Measurements from ENCODE around the gene ALK. TPM values are rescaled to one million over a fixed set of nuclear protein-coding genes. Genes with fewer than 3 reads are reported as not detected.

ALK gene
- total and polyA plus RNA-seq, 2 donors (not counting 1 experiment from before 2014, with no cell fraction given) = under 0.01 to 0.02 TPM

GRCh38 chr2:29240601-29241000, 680.8 kb downstream of the ALK start:
- no peak for DNase-seq (ENCODE audit: low read depth in 2 of 2)
- TF ChIP-seq CTCF (conservative IDR thresholded peaks at IDR 0.05 in 1 of 2, IDR thresholded peaks at IDR 0.05 in 1 of 2; ENCODE audit: low read depth in 1 of 2, low read length in 2 of 2) (no peak), EZH2 (IDR thresholded peaks at IDR 0.05; ENCODE audit: low read length, missing control alignments) (no peak)
- H3K4me1 ChIP-seq (ENCODE audit: control insufficient read depth, extremely low read depth, insufficient read depth, low read length) = no peaks in the 10 kb centered on the region
- peaks cover 4% of the 10 kb centered on the region for H3K27me3 ChIP-seq (ENCODE audit: control insufficient read depth, insufficient read depth, low read length)
- H3K4me3 ChIP-seq (replicated peaks in 1 of 4; ENCODE audit: control extremely low read depth in 1 of 4, insufficient read depth in 1 of 4, low read depth in 3 of 4, low read length in 4 of 4) = no peak overlapping the region
- no peaks in the 10 kb centered on the region for H3K9me3 ChIP-seq (ENCODE audit: control insufficient read depth, insufficient read depth, low read depth, low read length)
- H3K36me3 ChIP-seq (ENCODE audit: control insufficient read depth, insufficient read depth, low read length) = no peaks in the 10 kb centered on the region
- no peak overlapping the region for H3K27ac ChIP-seq (ENCODE audit: insufficient read depth, low read length)
- no peaks in the 10 kb centered on the region for H4K20me1 ChIP-seq (ENCODE audit: control insufficient read depth, extremely low read depth, insufficient read depth, low read length)
- no peaks in the 10 kb centered on the region for H3K79me2 ChIP-seq (ENCODE audit: control insufficient read depth, insufficient read depth, low read length)
- H3K9ac ChIP-seq (ENCODE audit: insufficient read depth, low read length) = no peak overlapping the region
- no peak overlapping the region for H2AFZ ChIP-seq (ENCODE audit: low read length)
- no peak overlapping the region for H3K4me2 ChIP-seq (ENCODE audit: extremely low read depth, insufficient read depth, low read length)

- DNase-seq (ENCODE audit: low read depth in 2 of 2) = no peak
- Histone ChIP-seq H4K20me1 (ENCODE audit: control insufficient read depth, extremely low read depth, insufficient read depth, low read length) (no peaks in the 10 kb centered on the region), H3K27me3 (ENCODE audit: control insufficient read depth, insufficient read depth, low read length) (peaks cover 5% of the 10 kb centered on the region), H3K9ac (ENCODE audit: insufficient read depth, low read length) (no peak overlapping the region), H2AFZ (ENCODE audit: low read length) (no peak overlapping the region), H3K4me1 (ENCODE audit: control insufficient read depth, extremely low read depth, insufficient read depth, low read length) (no peaks in the 10 kb centered on the region), H3K79me2 (ENCODE audit: control insufficient read depth, insufficient read depth, low read length) (no peaks in the 10 kb centered on the region), H3K4me2 (ENCODE audit: extremely low read depth, insufficient read depth, low read length) (no peak overlapping the region), H3K27ac (ENCODE audit: insufficient read depth, low read length) (no peak overlapping the region), H3K9me3 (ENCODE audit: control insufficient read depth, insufficient read depth, low read depth, low read length) (no peaks in the 10 kb centered on the region), H3K4me3 (replicated peaks in 1 of 4; ENCODE audit: control extremely low read depth in 1 of 4, insufficient read depth in 1 of 4, low read depth in 3 of 4, low read length in 4 of 4) (no peak overlapping the region), H3K36me3 (ENCODE audit: control insufficient read depth, insufficient read depth, low read length) (no peaks in the 10 kb centered on the region)
- TF ChIP-seq CTCF (conservative IDR thresholded peaks at IDR 0.05 in 1 of 2, IDR thresholded peaks at IDR 0.05 in 1 of 2; ENCODE audit: low read depth in 1 of 2, low read length in 2 of 2) (no peak), EZH2 (IDR thresholded peaks at IDR 0.05; ENCODE audit: low read length, missing control alignments) (no peak)
Measured at GRCh38 chr2:29239209-29239960, 682.0 kb downstream of the ALK start.

GRCh38 chr2:29238497-29238896, 682.9 kb downstream of the ALK start:
- Histone ChIP-seq H3K4me3 (replicated peaks in 1 of 4; ENCODE audit: control extremely low read depth in 1 of 4, insufficient read depth in 1 of 4, low read depth in 3 of 4, low read length in 4 of 4) (no peak overlapping the region), H3K9me3 (ENCODE audit: control insufficient read depth, insufficient read depth, low read depth, low read length) (no peaks in the 10 kb centered on the region)
- peak; percentile 56 to 66 for TF ChIP-seq CTCF (conservative IDR thresholded peaks at IDR 0.05 in 1 of 2, IDR thresholded peaks at IDR 0.05 in 1 of 2; ENCODE audit: low read depth in 1 of 2, low read length in 2 of 2)
- no peak for TF ChIP-seq EZH2 (IDR thresholded peaks at IDR 0.05; ENCODE audit: low read length, missing control alignments)

More at GRCh38 chr2:29238497-29238896, 682.9 kb downstream of the ALK start:
- Histone ChIP-seq H3K36me3 (ENCODE audit: control insufficient read depth, insufficient read depth, low read length) (no peaks in the 10 kb centered on the region), H3K4me1 (ENCODE audit: control insufficient read depth, extremely low read depth, insufficient read depth, low read length) (no peaks in the 10 kb centered on the region), H3K4me2 (ENCODE audit: extremely low read depth, insufficient read depth, low read length) (no peak overlapping the region), H3K27me3 (ENCODE audit: control insufficient read depth, insufficient read depth, low read length) (peaks cover 6% of the 10 kb centered on the region), H3K79me2 (ENCODE audit: control insufficient read depth, insufficient read depth, low read length) (no peaks in the 10 kb centered on the region), H3K27ac (ENCODE audit: insufficient read depth, low read length) (no peak overlapping the region), H3K9ac (ENCODE audit: insufficient read depth, low read length) (no peak overlapping the region), H2AFZ (ENCODE audit: low read length) (no peak overlapping the region), H4K20me1 (ENCODE audit: control insufficient read depth, extremely low read depth, insufficient read depth, low read length) (no peaks in the 10 kb centered on the region)
- no peak for DNase-seq (ENCODE audit: low read depth in 2 of 2)
